D721Med (cell line): Measurements from ENCODE around the gene TNIK.

Experiments
- DNase-seq: peaks from one replicate; pipeline ENCODE4 v3.0.0; 2011; ENCODE audit warnings: low spot score; ENCODE audit not compliant: insufficient read length
- FAIRE-seq: peaks from 2 replicates; lab custom pipeline; 2011; peaks lifted over from hg19 to GRCh38; lab: Jason Lieb, UNC
- TF ChIP-seq, protein P1 (sequence below): IDR thresholded peaks from 2 replicates; pipeline ENCODE4 v1.5.1; 2012; ENCODE audit warnings: mild to moderate bottlenecking, control low read depth; ENCODE audit not compliant: insufficient read depth; ENCODE audit errors: missing control alignments

The TNIK gene

DNA sequence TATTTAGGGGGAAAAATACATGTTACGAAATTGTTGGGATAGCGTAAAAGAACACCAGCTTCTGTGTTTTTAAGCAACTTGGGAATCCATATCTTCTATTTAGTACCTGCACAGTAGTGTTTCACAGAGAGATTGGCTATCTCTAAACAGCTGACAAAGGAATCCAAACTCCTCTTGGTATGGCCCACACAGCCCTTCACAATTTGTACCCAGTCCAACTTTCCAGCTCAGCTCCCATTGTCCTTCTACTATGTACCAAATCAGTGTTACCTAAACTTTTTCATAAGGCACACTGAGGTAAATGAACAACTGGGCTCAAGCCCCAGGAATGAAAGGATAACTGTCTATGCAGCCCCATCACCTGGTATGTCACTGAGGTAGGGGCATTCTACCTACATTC, 61.9 kb downstream of the TNIK start:
- DNase-seq (no peak), FAIRE-seq (no peak)
- TF ChIP-seq, protein P1, sequence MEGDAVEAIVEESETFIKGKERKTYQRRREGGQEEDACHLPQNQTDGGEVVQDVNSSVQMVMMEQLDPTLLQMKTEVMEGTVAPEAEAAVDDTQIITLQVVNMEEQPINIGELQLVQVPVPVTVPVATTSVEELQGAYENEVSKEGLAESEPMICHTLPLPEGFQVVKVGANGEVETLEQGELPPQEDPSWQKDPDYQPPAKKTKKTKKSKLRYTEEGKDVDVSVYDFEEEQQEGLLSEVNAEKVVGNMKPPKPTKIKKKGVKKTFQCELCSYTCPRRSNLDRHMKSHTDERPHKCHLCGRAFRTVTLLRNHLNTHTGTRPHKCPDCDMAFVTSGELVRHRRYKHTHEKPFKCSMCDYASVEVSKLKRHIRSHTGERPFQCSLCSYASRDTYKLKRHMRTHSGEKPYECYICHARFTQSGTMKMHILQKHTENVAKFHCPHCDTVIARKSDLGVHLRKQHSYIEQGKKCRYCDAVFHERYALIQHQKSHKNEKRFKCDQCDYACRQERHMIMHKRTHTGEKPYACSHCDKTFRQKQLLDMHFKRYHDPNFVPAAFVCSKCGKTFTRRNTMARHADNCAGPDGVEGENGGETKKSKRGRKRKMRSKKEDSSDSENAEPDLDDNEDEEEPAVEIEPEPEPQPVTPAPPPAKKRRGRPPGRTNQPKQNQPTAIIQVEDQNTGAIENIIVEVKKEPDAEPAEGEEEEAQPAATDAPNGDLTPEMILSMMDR = no peak

DNA sequence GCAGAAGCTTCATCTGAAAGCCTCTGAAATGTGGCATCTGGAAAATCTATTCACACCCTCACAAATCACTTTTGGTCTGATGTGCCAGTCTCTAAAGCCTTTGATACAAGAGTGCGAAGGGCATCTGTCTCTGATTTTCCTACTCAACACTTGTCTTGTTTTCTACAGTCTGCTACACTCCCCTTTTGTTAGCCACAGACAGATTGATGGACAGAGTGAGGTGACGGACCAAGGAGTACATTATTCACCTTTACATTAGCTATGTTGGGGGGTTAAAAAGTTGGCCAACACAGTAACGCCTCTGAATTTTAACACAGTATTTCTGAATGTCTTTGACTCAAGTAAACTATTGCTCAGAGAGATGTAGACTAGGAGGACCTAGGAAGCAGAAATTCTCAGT, 63.1 kb downstream of the TNIK start:
- no peak for DNase-seq
- no peak for FAIRE-seq
- TF ChIP-seq, protein P1 = no peak

DNA sequence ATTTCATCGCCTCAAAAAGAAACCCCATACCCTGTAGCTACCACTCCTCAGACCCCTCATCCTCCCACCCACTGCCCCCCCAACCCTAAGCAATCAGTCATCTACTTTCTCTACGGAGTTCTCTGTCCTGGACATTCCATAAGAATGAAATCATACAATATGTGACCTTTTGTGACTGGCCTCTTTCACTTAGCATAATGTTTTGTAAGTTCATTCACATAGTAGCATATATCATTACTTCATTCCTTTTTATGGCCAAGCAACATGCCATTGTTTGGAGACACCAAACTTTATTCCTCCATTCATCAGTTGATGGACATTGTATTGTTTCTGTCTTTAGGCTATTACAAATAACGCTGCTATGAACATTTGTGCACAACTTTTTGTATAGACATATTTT, 64.2 kb downstream of the TNIK start:
- DNase-seq = no peak
- TF ChIP-seq, protein P1 = no peak
- no peak for FAIRE-seq

DNA sequence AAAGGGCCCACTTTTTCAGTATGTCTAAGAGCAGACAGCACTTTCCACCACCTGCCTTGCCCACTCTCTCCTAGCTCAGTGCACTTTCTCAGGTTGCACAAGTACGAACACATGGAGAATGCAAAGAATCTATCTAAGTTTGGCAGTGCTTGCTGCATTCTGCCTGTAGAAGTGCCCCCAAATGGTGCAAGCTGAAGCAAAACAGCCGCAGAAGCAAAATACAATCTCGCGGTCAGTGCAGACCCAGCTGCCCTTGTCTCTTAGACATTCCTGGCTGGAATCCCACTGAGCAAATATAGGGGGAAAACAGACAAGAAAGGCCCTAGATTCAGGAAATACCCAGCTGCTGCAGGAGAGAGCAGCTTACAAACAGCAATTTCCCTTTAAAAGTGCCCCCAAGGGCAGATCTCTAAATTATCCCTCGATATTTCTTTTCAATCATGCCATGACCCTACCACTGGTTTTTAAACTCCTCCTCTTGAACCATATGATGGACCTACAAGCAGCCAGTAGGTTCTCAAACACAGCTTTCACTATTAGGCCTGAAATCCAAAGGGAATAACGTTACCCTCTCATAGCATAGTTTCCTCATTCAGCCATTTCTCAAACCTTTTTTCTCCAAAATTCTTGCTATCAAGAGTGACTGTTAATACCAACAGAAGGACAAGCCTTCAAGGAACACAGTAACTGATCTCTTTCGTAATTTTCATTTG, 67.0 kb downstream of the TNIK start:
- TF ChIP-seq, protein P1 = no peak
- DNase-seq (no peak), FAIRE-seq (no peak)

DNA sequence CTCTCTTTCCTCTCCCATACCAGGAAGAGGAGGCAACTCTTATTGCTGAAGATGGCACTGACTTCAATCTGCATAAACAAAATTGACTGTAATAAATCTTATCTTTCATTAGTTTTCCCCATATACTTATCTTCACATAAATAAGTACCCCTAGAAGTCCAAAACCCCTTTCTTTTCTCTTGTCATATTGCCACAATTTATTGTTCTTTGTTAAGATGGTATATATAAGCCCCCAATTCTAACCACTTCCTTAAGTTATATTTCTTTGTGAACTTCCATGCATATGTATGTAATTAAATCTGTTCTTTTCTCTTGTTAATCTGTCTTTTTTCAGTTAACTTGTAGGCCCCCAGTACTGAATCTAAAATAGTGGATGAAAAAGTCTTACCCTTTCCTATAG, 68.8 kb downstream of the TNIK start:
- DNase-seq (no peak), FAIRE-seq (no peak)
- TF ChIP-seq, protein P1 = no peak

DNA sequence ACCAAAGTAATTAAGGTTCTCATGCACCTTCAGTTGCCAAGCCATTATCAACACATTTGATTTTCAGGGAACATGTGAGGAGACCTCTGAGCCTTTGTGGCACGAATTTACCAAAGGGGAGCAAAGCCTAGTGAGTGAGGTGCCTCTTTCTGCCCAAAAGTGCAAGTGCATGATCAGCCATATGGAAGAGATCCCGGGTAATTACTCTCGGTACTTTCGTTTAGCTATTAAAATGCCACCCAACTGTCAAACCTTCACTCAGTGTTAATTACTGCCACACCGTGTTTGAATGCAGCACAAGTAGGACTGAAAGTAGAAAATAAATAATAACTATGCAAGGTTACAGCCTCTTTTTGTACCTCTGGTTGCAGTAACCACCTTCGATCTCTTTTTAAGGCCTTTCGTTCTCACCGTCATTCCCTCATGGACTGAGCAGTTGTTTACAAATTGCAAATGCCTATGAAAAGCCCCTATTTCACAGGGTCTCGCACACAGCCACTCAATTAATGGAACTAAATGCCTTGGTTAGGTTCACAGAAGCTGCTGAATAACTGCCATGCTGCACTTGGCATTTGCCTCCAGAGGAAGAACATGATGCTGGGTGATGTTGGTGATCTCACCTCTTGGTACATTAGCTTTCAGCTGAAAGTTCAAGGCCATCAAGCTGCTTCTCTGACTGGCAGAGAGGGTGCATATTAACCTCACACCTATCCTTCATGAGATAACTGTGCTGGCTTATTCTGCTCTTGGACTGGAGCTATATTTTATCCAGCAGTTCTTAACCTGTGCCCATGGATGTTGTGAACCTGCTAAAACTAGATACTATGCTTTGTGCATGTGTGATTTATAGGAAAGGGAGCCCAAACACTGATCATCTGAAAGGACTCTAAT, 69.9 kb downstream of the TNIK start:
- no peak for FAIRE-seq
- TF ChIP-seq, protein P1 = no peak
- DNase-seq = no peak

DNA sequence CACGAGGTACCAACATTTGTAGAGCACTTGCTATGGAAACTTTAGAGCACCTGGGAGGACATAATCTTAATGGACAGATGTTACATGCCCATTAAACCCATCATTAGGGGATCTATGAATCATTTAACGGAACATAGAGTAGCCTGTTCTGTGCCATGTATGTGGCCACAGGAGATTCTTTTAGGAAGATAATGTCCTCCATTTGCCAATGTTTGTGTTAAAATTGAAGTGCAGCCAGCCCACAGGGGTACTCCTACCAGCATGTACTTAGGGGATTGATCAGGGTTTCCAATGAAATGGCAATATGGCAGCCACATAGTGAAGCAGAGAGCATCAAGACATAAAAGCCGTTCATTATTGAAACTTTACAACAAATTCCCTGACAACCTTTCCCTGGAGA, 70.7 kb downstream of the TNIK start:
- TF ChIP-seq, protein P1 = no peak
- DNase-seq (no peak), FAIRE-seq (no peak)
